HG02938 (cell line): Measurements from ENCODE around the gene SMIM36.
"Not testable (repeated sequence)": the region's sequence is repeated elsewhere in the genome, so short reads cannot be mapped to it uniquely, and the experiment has no call there.

Experiments used
- ATAC-seq: cut with Tn5 transposase; IDR thresholded peaks from one replicate; pipeline ENCODE4 v1.9.1; 2021; ENCODE audit warnings: mild to moderate bottlenecking, moderate library complexity; ENCODE audit not compliant: unreplicated experiment

SMIM36 gene

GRCh38 chr17:55417411-55418268 is 93.6 kb downstream of the SMIM36 start:
- no peak for ATAC-seq

- no peak for ATAC-seq
These were observed 94.7 kb downstream of the SMIM36 start for GRCh38 chr17:55416470-55417052.

- ATAC-seq = no peak
These were observed 95.3 kb downstream of the SMIM36 start for GRCh38 chr17:55416000-55416399.

- ATAC-seq = no peak
These were observed 96.3 kb downstream of the SMIM36 start for GRCh38 chr17:55414983-55415382.

- ATAC-seq = no peak
These were observed 97.3 kb downstream of the SMIM36 start for GRCh38 chr17:55413825-55414489.

GRCh38 chr17:55411463-55411855 is 99.8 kb downstream of the SMIM36 start:
- no peak for ATAC-seq

GRCh38 chr17:55410722-55411462 is 100.4 kb downstream of the SMIM36 start:
- ATAC-seq = no peak

GRCh38 chr17:55409030-55409800 is 102.0 kb downstream of the SMIM36 start:
- ATAC-seq = no peak

GRCh38 chr17:55407641-55408566 is 103.3 kb downstream of the SMIM36 start:
- no peak for ATAC-seq

GRCh38 chr17:55405600-55405999 is 105.7 kb downstream of the SMIM36 start:
- no peak for ATAC-seq

GRCh38 chr17:55404197-55404596 is 107.1 kb downstream of the SMIM36 start:
- not testable (repeated sequence) for ATAC-seq

- ATAC-seq = no peak
These were observed 108.9 kb downstream of the SMIM36 start for GRCh38 chr17:55402374-55402773.
